Mesothelial cell of epicardium (in vitro differentiated cells): ENCODE measurements around the gene ZNF318. TPM values are rescaled to one million over a fixed set of nuclear protein-coding genes. Genes with fewer than 3 reads are reported as not detected.

Experiments used
- total RNA-seq: library from RNA; stranded (reverse); gene quantifications from 3 replicates; pipeline ENCODE4 v1.2.1, GENCODE V29; 2021

ZNF318 gene
- total RNA-seq, 1 donor from 2014 or later = 29.0 TPM

Other genes starting within 250 kb of the ZNF318 start
- gene SRF, start 198.4 kb downstream of the ZNF318 start, total RNA-seq = 52.0 to 52.8 TPM (median 52.2 TPM) in 3 replicates
- gene CUL9, start 187.5 kb downstream of the ZNF318 start, total RNA-seq = 65.5 to 72.1 TPM (median 71.6 TPM) in 3 replicates
- 49.0 to 52.3 TPM (median 49.4 TPM) in 3 replicates for gene DNPH1, start 140.2 kb downstream of the ZNF318 start, total RNA-seq
- 0.29 to 0.34 TPM (median 0.29 TPM) in 3 replicates for gene TTBK1, start 126.2 kb downstream of the ZNF318 start, total RNA-seq
- not detected in 3 replicates for gene SLC22A7, start 71.4 kb downstream of the ZNF318 start, total RNA-seq
- gene CRIP3, start 60.8 kb downstream of the ZNF318 start, total RNA-seq = 2.2 to 3.4 TPM (median 2.9 TPM) in 3 replicates
- gene ABCC10, start 57.9 kb upstream of the ZNF318 start, total RNA-seq = 55.8 to 60.2 TPM (median 60.1 TPM) in 3 replicates
- 3.5 to 4.7 TPM (median 4.1 TPM) in 3 replicates for gene DLK2, start 85.9 kb upstream of the ZNF318 start, total RNA-seq
- gene TJAP1, start 107.9 kb upstream of the ZNF318 start, total RNA-seq = 45.9 to 52.7 TPM (median 49.7 TPM) in 3 replicates
- 0.58 to 0.72 TPM (median 0.60 TPM) in 3 replicates for gene LRRC73, start 140.7 kb upstream of the ZNF318 start, total RNA-seq
- gene YIPF3, start 147.3 kb upstream of the ZNF318 start, total RNA-seq = 107 to 112 TPM (median 111 TPM) in 3 replicates
- gene POLR1C, start 147.4 kb upstream of the ZNF318 start, total RNA-seq = 39.5 to 43.4 TPM (median 41.3 TPM) in 3 replicates
- 58.1 to 62.6 TPM (median 58.7 TPM) in 3 replicates for gene XPO5, start 206.4 kb upstream of the ZNF318 start, total RNA-seq
- 16.3 to 21.8 TPM (median 18.9 TPM) in 3 replicates for gene POLH, start 206.5 kb upstream of the ZNF318 start, total RNA-seq